Body of pancreas (tissue), 4 donors: ENCODE results near the gene TCF7L1. TPM values are rescaled to one million over a fixed set of nuclear protein-coding genes. Genes with fewer than 3 reads are reported as not detected.

Experiments
- ATAC-seq: fragments of 150-250 bp; one replicate; pipeline ENCODE4 v1.9.1; 2016
- DNase-seq, 4 donors: peaks; one replicate each; pipeline ENCODE4 v3.0.0-alpha.2; 2019
- H3K27ac ChIP-seq, 4 donors: fragments of 200-600 bp; sonication (generic); 1 replicate in 3 of 4; 2 replicates in 1 of 4; pipeline versions ENCODE4 v1.5.1 to v1.6.1; 2016 to 2019; ENCODE audit warnings: mild to moderate bottlenecking in 1 of 4, mixed read lengths in 1 of 4, moderate library complexity in 1 of 4
- H3K27me3 ChIP-seq, 2 donors: fragments of 200-600 bp; sonication (generic); one replicate each; pipeline ENCODE4 v1.6.0; 2016; ENCODE audit warnings: mild to moderate bottlenecking in 1 of 2
- H3K36me3 ChIP-seq, 2 donors: fragments of 200-600 bp; sonication (generic); replicated peaks in 1 of 2; 2 replicates each; pipeline ENCODE4 v1.5.1; 2016; ENCODE audit warnings: low read depth in 2 of 2; ENCODE audit not compliant: insufficient read depth in 1 of 2
- H3K4me1 ChIP-seq: fragments of 200-600 bp; sonication (generic); one replicate; pipeline ENCODE4 v1.6.0; 2016
- H3K4me3 ChIP-seq, 2 donors: fragments of 200-600 bp; sonication (generic); 1 replicate in 1 of 2; 2 replicates in 1 of 2; pipeline ENCODE4 v1.5.1; 2016 to 2019
- H3K9me3 ChIP-seq, 3 donors: fragments of 200-600 bp; sonication (generic); 1 replicate in 2 of 3; 2 replicates in 1 of 3; pipeline ENCODE4 v1.5.1; 2016
- POLR2A ChIP-seq, 3 donors: fragments of 450-650 bp; IDR thresholded peaks; one replicate each; pipeline ENCODE4 v1.6.1; 2016; ENCODE audit warnings: antibody characterized with exemption in 3 of 3, mild to moderate bottlenecking in 2 of 3
- WGBS, 2 donors: methylation state at CpG; one replicate each; pipeline ENCODE4 v1.1.5; 2017; 5-methylcytosine and 5-hydroxymethylcytosine counted together
- intact Hi-C: fragments of 100-400 bp; cut with DNase I; formaldehyde crosslinking; loops from one replicate; pipeline ENCODE4 v1.15.1; 2023
- total RNA-seq, 2 donors: library from RNA; depleted of rRNA; stranded (reverse); fragments of >200 nt; gene quantifications; one replicate each; pipeline ENCODE4 v1.1.0, GENCODE V29; 2016
- TF ChIP-seq, protein P1 (sequence below), 7 experiments: fragments of 450-650 bp in 4 of 7; fragments of 200-600 bp in 3 of 7; sonication (generic) in 3 of 7; IDR thresholded peaks; one replicate each; pipeline ENCODE4 v1.5.1; 2016 to 2019; ENCODE audit warnings: antibody characterized with exemption in 7 of 7

Gene TCF7L1
- total RNA-seq, 2 donors from 2014 or later, result 2.1 to 4.3 TPM

DNA sequence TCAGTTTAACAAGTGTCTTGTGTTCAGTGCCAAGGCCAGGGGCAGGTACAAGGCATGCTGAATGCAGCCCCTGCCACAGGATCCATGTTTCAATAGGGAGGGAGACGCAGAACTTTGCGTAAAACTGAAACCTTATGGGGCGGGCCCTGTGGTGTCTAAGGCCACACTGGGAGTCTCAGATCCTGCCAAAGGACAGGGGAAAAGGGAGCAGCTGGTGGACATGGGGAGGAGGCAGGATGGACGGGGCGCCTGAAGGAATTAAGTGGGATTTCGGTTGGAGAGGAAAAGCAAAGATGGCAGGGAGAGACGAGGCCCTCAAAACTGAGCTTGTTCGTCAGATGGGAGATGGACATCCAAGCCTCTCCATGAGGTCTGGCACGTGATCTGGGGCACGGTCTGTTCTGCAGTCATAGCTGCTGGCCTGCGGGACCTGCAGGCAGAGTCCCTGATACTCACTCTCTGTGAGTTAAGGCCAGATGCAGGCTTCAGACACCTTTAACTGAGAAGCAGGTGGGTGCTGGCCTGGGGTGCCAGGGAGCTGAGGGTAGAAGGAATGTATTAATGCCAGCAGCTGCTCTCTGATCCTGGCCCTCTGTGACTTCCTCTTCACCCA, 48.8 kb downstream of the TCF7L1 start:
- Histone ChIP-seq H3K9me3 (no peaks in the 10 kb centered on the region), H3K4me1 (no peaks in the 10 kb centered on the region), H3K36me3 (no peaks in the 10 kb centered on the region), H3K27ac (no peak overlapping the region), H3K4me3 (no peak overlapping the region), H3K27me3 (no peaks in the 10 kb centered on the region)
- ATAC-seq, result no peak
- 85 to 89% methylated on average over 11 of the region's 11 CpGs for WGBS, 2 donors
- no peak for DNase-seq
- TF ChIP-seq, protein P1, sequence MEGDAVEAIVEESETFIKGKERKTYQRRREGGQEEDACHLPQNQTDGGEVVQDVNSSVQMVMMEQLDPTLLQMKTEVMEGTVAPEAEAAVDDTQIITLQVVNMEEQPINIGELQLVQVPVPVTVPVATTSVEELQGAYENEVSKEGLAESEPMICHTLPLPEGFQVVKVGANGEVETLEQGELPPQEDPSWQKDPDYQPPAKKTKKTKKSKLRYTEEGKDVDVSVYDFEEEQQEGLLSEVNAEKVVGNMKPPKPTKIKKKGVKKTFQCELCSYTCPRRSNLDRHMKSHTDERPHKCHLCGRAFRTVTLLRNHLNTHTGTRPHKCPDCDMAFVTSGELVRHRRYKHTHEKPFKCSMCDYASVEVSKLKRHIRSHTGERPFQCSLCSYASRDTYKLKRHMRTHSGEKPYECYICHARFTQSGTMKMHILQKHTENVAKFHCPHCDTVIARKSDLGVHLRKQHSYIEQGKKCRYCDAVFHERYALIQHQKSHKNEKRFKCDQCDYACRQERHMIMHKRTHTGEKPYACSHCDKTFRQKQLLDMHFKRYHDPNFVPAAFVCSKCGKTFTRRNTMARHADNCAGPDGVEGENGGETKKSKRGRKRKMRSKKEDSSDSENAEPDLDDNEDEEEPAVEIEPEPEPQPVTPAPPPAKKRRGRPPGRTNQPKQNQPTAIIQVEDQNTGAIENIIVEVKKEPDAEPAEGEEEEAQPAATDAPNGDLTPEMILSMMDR (IDR thresholded peaks at IDR 0.05), result no peak
- no peak for TF ChIP-seq POLR2A (IDR thresholded peaks at IDR 0.05)
- intact Hi-C loops, result no loop called here

DNA sequence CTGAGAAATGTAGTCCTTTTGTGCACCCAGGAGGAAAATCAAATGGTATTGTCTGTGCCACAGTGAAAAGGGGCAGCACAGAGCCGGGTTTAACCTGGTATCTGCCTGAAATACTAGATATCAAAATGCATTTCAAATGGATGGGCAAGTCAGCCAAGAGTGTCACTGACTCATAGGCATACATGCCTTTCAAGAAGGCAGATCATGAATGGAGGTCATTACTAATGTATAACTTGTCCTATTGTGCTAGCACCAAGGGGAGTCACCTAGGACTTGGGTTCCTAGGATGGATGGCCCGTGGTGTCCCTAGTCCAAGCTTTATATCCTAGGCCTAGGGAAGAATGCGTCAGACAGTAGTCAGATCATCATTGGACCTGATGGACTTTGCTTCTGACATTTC, 49.9 kb downstream of the TCF7L1 start:
- WGBS, 2 donors, result 77 to 90% methylated on average over 2 to 3 of the region's 3 CpGs
- no peak for DNase-seq
- TF ChIP-seq, protein P1 (IDR thresholded peaks at IDR 0.05), result no peak
- TF ChIP-seq POLR2A (IDR thresholded peaks at IDR 0.05), result no peak
- Histone ChIP-seq H3K27me3 (no peaks in the 10 kb centered on the region), H3K27ac (no peak overlapping the region), H3K4me3 (no peak overlapping the region), H3K9me3 (no peaks in the 10 kb centered on the region), H3K4me1 (no peaks in the 10 kb centered on the region), H3K36me3 (no peaks in the 10 kb centered on the region)
- intact Hi-C loops, result no loop called here
- no peak for ATAC-seq

DNA sequence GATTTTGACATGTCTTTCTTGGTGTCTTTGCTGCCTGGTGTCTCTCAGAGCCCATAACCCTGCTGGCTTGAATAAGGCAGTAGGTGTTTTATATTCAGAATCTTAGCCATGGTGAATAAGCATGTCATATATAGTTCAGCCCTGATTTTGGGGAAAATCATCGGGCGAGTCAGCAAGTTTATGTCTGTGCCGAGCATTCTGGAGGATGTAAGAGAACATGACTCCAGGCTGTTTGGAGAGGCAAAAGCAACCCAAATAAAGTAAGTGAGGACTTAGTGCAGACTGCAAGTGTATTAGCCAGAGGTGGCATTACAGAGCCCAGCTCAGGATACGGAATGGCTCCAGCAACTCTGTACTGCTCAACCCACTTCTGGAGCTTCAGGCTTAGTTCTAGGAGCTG, 50.3 kb downstream of the TCF7L1 start:
- Histone ChIP-seq H3K36me3 (no peaks in the 10 kb centered on the region), H3K9me3 (no peaks in the 10 kb centered on the region), H3K27me3 (no peaks in the 10 kb centered on the region), H3K4me3 (no peak overlapping the region), H3K4me1 (no peaks in the 10 kb centered on the region), H3K27ac (no peak overlapping the region)
- 76 to 82% methylated on average over 4 of the region's 4 CpGs for WGBS, 2 donors
- no peak for TF ChIP-seq POLR2A (IDR thresholded peaks at IDR 0.05)
- TF ChIP-seq, protein P1 (IDR thresholded peaks at IDR 0.05), result no peak
- DNase-seq (no peak), ATAC-seq (no peak)
- intact Hi-C loops, result no loop called here

DNA sequence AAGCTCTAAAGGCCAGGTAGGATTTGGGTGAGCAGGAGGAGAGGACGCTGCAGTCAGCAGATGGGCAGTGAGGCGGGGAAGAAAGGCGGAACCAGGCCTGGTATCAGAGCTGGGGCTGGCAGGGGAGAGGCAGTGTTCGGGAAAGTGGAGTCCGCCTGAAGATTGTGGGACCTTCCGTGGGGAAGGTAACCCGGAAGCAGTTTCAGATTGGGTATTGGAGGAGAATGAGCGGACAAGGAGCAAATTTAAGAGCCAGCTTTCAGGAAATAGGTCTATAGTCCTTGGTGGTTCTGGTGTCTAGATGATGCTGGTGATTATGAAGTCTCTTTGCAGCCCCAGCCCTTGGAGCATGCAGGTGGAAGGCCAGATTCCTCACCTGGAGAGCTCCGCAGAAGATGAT, 51.0 kb downstream of the TCF7L1 start:
- Histone ChIP-seq H3K27me3 (no peaks in the 10 kb centered on the region), H3K4me1 (no peaks in the 10 kb centered on the region), H3K36me3 (no peaks in the 10 kb centered on the region), H3K27ac (no peak overlapping the region), H3K4me3 (no peak overlapping the region), H3K9me3 (no peaks in the 10 kb centered on the region)
- DNase-seq, result no peak
- no peak for TF ChIP-seq POLR2A (IDR thresholded peaks at IDR 0.05)
- TF ChIP-seq, protein P1 (IDR thresholded peaks at IDR 0.05), result no peak
- WGBS, 2 donors, result 95% methylated on average over 9 of the region's 9 CpGs
- intact Hi-C loops, result no loop called here
- no peak for ATAC-seq

DNA sequence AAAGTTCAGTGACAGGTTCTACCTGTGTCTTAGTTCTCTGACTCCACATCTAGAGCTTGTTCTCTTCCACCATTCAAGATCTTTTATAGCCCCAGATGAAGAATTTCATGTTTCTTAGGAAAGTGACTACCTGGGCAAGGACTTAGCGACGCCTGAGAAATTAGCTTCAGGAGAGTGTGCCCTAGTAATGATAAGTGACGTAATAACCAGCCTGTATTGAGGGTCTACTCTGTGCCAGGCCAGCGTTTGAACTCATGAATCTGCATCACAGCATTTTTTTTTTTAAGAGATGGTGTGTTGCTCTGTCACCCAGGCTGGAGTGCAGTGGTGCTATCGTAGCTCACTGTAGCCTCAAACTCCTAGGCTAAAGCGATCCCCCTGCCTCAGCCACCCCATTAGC, 51.8 kb downstream of the TCF7L1 start:
- Histone ChIP-seq H3K9me3 (no peaks in the 10 kb centered on the region), H3K4me1 (peaks cover 4% of the 10 kb centered on the region), H3K27me3 (no peaks in the 10 kb centered on the region), H3K4me3 (no peak overlapping the region), H3K27ac (no peak overlapping the region), H3K36me3 (no peaks in the 10 kb centered on the region)
- intact Hi-C loops, result no loop called here
- no peak for DNase-seq
- no peak for ATAC-seq
- 91 to 97% methylated on average over 5 to 6 of the region's 6 CpGs for WGBS, 2 donors
- TF ChIP-seq, protein P1 (IDR thresholded peaks at IDR 0.05), result no peak
- TF ChIP-seq POLR2A (IDR thresholded peaks at IDR 0.05), result no peak
